IPS-NIHi11 (cell line): ENCODE results near the gene BANF1.

Experiments
- DNase-seq: peaks from one replicate; pipeline ENCODE4 v3.0.0; 2012; ENCODE audit warnings: mixed read lengths, low spot score

BANF1 gene, protein sequence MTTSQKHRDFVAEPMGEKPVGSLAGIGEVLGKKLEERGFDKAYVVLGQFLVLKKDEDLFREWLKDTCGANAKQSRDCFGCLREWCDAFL

GRCh38 chr11:66001942-66002647 is at the start of gene BANF1, which contains the start of gene EIF1AD:
BANF1 (plus strand) TSS chr11:66002503; CDS start chr11:66003251, 748 bp downstream.
EIF1AD (minus strand) TSS chr11:66002157; CDS start chr11:66000389, 1,768 bp downstream.
- peak; percentile 91 for DNase-seq

GRCh38 chr11:65953471-65953870 is 48.8 kb upstream of the BANF1 start:
- DNase-seq = no peak

GRCh38 chr11:65954771-65955170 is 47.5 kb upstream of the BANF1 start:
- DNase-seq = no peak

DNA sequence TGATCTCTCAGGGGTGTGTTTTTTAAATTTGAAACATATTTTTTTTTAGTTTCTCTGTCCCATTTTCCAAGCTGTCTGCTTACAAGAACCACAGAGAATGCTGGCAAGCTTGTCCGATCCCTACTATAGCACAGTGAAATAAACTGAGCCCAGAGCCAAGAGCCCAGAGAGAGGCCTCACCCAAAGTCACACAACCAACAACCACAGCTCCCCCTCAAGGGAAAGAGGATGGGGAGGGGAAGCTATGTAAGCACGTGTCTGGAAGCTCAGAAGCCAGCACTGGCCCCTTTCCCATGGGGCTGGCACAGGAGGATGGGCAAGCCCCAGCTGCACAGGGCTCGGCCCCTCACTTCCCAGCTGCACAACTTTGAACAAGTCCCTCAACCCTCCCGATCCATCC is 44.0 kb upstream of the BANF1 start:
- DNase-seq = no peak

DNA sequence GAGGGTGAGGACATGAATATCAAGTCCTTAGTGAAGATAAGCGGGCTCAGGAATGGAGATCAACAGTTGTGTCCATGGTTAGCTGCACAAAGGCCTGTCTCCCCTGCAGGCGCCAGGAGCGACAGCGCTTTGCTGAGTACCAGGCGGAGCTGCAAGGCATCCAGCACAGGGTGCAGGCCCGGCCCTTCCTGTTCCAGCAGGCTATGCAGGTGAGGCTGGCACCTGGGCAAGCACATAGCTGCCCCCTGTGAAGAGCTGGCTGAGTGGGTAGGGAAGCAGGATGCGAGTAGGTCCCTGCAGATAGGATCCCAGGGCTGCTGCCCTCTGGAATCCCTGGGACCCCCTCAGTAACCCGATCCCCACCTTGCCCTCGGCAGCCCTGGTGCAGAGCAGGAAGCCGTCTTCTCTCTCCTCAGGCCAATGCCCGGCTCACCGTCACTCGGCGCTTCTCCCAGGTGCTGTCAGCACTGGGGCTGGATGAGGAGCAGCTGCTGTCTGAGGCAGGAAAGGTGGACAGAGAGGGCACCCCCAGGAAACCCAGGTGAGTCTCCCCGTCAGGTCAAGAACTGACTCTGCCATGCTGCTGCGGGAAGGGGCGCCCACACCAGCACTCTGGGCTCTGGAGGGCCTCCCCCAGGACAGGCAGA is 43.4 kb upstream of the BANF1 start:
- DNase-seq = no peak

DNA sequence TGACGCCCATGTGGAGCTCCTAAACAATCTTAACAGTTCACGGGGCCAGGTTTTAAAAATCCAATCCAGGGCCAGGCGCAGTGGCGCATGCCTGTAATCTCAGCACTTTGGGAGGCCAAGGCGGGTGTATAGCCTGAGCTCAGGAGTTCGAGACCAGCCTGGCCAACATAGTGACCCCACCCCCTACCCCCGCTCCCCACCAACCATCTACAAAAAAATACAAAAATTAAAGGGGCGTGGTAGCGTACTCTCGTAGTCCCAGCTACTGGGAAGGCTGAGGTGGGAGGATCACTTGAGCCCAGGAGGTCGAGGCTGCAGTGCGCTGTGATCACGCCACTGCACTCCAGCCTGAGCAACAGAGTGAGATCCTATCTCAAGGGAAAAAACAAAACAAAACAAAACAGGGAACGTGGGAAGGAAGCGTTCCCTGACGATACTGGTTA is 41.5 kb upstream of the BANF1 start:
- no peak for DNase-seq

GRCh38 chr11:65961267-65962140 is 40.8 kb upstream of the BANF1 start, which contains the start of gene SART1:
SART1 (plus strand) TSS chr11:65961734; CDS start chr11:65961781, 47 bp downstream.
- DNase-seq = peak; percentile 100

DNA sequence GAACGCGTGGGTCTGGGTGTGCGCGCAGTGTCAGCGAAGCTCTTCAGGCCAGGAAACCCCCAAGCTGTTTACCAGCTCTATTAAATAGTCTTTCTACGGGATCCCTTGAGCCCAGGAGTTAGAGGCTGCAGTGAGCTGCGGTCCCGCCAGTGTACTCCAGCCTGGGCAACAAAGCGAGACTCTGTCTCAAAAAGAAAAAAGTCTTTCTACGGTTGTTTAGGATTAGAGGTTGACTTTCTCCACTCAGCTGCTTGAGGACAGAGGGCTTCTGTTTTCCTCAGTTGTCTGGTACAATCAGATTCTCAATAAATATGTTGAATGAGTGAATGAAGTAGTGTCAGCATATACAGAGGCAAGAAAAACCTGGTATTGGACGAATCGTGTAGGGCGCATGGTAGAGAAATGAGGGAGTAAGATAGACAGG is 40.1 kb upstream of the BANF1 start:
- no peak for DNase-seq

DNA sequence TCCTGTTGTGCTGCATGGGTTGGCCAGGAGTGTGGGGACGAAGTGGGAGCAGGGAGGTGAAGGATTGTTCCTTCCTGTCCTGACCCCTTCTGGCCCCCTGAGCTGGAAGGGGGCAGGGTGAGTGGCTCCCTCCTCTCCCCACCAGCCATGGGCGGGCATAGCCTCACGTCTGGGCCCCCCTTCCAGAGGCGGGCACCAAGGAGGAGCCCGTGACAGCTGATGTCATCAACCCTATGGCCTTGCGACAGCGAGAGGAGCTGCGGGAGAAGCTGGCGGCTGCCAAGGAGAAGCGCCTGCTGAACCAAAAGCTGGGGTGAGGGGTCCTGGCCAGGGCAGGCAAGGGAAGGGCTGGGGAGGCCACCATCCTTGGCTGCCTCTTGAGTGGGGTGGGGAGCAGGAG is 37.4 kb upstream of the BANF1 start:
- no peak for DNase-seq

DNA sequence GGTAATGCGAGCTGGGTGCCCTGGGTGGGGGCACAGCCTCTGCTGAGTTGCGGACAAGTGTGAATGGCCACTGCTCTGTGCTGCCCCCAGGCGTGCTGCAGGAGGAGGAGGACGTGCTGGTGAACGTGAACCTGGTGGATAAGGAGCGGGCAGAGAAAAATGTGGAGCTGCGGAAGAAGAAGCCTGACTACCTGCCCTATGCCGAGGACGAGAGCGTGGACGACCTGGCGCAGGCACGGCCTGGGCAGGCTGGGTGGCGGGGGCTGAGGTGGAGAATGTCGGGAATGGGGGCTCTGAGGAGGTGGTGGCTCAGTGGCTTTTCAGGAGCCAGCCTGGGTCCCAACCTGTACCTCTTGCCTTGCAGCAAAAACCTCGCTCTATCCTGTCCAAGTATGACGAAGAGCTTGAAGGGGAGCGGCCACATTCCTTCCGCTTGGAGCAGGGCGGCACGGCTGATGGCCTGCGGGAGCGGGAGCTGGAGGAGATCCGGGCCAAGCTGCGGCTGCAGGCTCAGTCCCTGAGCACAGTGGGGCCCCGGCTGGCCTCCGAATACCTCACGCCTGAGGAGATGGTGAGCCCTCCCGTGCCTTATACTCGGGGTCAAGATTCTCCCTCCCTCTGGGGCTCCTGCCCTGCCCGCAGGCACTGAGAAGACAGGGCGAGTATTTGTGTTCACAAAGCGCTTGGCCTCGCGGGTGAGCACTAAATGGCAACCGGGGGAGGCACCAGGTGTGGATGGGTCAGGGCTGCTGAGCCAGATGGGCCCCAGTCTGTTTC is 36.1 kb upstream of the BANF1 start:
- DNase-seq = no peak

GRCh38 chr11:65967329-65967934 is 34.9 kb upstream of the BANF1 start:
- no peak for DNase-seq

DNA sequence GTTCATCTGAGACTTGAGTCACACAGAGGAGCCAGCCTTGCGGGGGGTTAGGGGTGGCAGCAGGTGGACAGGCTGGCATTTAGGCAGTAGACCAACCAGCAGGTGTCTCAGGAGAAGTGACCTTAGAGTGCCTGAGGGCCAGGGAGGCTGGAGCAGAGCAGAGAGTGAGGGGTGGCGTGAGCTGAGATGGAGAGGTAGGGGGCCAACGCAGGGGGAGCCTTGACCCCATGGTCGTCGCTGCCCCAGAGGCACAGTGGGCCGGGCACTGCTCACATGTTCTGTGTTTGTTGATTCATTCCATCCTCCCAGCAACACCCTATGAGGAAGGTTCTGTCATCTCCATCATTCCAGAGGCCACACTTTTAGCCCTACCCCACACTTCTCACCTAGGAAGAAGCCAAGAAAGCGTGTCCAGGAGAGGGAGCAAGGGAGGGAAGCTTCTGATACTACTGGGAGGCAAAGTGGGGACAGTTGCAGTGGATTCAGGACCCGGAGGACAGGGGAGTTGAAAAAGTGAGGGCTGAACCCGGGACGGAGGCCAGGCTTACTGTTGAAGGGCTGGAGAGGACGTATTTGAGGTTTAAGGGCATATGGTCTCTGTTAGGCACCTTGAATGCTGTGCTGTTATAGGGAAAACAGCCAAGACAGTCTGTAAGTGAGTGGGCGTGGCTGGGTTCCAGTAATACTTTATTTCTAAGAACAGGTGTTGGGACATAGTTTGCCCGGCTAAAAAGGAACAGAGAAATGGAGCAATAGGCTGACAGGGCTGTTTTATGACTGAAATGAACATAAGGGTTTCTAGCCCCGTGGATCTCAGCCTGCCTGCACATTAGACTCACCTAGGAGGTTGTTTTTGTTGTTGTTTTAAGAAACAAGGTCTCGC is 33.5 kb upstream of the BANF1 start:
- DNase-seq = no peak

DNA sequence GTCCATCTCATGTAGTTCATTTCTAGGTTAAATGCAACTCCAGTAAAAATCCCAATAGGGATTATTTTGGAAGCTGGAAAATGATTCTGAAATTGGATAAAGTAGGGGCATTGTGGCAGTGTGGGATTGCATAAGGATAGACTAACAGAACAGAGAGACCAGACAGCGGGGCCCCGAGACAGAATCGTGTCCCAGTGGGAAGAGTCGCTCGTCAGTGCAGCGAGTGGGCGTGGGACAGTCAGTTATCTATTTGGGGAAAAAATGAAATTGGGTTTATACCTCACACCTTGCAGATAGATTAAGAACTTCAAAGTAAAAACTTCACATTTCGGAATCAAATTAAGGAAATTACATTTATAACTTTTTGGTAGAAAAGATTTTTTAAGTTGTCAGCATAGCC is 30.2 kb upstream of the BANF1 start:
- DNase-seq = no peak

- DNase-seq = no peak
Observed at GRCh38 chr11:65973439-65974110, 28.7 kb upstream of the BANF1 start.

DNA sequence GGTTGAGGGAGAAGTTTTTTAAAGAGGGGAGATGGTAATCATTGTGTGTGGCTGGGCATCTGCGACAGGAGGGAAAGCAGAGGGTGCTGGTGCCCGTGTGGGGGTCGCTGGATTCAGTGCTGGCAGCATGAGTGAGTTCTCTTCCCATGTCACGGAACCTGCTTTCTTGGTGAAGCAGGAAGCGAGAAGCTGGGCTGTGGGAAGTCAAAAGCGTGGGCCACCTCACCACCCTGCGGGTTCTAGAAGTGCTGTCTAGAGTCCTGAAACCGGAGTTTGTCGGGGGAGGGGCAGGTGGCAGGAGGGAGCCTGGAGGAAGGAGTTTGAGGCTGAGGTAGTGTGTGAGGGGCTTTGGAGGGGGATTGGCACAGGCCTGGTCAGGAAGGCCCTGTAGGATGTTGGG is 26.5 kb upstream of the BANF1 start:
- no peak for DNase-seq

DNA sequence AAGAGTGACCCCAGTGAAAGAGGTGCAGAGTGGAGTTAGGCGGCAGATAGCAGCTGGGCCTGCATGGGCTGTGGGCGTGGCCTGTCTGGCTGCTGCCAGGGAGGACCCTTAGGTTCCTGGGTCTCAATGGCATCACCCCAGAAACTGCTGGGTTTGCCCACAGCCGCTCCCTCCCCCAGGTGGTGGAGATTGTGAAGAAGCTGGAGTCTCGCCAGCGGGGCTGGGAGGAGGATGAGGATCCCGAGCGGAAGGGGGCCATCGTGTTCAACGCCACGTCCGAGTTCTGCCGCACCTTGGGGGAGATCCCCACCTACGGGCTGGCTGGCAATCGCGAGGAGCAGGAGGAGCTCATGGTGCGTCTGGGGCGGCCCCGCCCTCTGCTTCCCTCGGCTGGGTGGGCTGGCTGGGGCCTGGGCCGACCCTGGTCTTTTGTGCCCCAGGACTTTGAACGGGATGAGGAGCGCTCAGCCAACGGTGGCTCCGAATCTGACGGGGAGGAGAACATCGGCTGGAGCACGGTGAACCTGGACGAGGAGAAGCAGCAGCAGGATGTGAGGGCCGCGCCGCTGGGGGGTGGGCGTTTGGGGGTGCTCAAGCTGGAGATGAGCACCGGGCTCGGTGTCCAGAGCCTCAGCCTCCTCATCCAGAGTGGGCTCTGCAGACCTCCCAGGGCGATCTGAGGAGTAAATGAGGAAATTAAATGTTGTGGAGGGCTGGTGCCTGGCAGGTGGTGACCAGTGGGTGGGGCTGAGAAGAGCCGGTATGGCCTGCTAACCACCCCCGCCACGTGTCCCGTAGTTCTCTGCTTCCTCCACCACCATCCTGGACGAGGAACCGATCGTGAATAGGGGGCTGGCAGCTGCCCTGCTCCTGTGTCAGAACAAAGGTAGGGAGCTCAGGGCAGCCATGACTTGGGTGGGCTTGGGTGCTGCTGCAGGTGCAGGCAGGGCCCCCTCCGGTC is 25.8 kb upstream of the BANF1 start:
- no peak for DNase-seq

- no peak for DNase-seq
Observed at GRCh38 chr11:65977621-65978390, 24.5 kb upstream of the BANF1 start.
